Endothelial cell of umbilical vein (primary cell): ENCODE measurements around the gene ILRUN. TPM values are rescaled to one million over a fixed set of nuclear protein-coding genes. Genes with fewer than 3 reads are reported as not detected.

Experiments used
- BruUV-seq: library from RNA; stranded (reverse); fragments of 400-500 nt; replicated peaks from 2 replicates; lab custom pipeline; 2021; lab: Mats Ljungman, UMichigan
- CTCF ChIA-PET: fragments of 300-600, 350-600 bp; sonication (Branson Sonifier 250); formaldehyde crosslinking; loops from one replicate; lab custom pipeline; 2021; ENCODE audit warnings: antibody characterized with exemption, inconsistent platforms; lab: Charles Lee
- POLR2A ChIA-PET: fragments of 300-600, 350-600 bp; sonication (Branson Sonifier 250); formaldehyde crosslinking; loops from one replicate; lab custom pipeline; 2021; ENCODE audit warnings: antibody characterized with exemption, inconsistent platforms; lab: Charles Lee
- DNase-seq: peaks from one replicate; pipeline ENCODE4 v3.0.0-alpha.2; 2011; ENCODE audit warnings: low read depth, low spot score
- FAIRE-seq: peaks from 2 replicates; lab custom pipeline; 2011; peaks lifted over from hg19 to GRCh38; lab: Jason Lieb, UNC
- H2AFZ ChIP-seq: 2 replicates; pipeline ENCODE4 v1.6.0; 2012; ENCODE audit warnings: low read depth, low read length, control low read depth, inconsistent platforms
- H3K27ac ChIP-seq: 2 replicates; pipeline ENCODE4 v1.5.1; 2011; ENCODE audit warnings: low read depth, mild to moderate bottlenecking, control low read depth, low read length, moderate library complexity; ENCODE audit not compliant: insufficient read depth
- H3K27me3 ChIP-seq, 2 experiments: 2 replicates each; pipeline versions ENCODE4 v1.6.0 to v1.6.1; 2011; ENCODE audit warnings: low read length in 2 of 2, mixed read lengths in 1 of 2; ENCODE audit not compliant: control insufficient read depth in 2 of 2, insufficient read depth in 2 of 2
- H3K36me3 ChIP-seq, 2 experiments: 2 replicates in 1 of 2; 3 replicates in 1 of 2; pipeline ENCODE4 v1.5.1; 2011; ENCODE audit warnings: low read length in 2 of 2, mild to moderate bottlenecking in 1 of 2, moderate library complexity in 1 of 2; ENCODE audit not compliant: control insufficient read depth in 2 of 2, insufficient read depth in 2 of 2; ENCODE audit errors: extremely low read depth in 1 of 2
- H3K4me1 ChIP-seq: 3 replicates; pipeline ENCODE4 v1.5.1; 2011; ENCODE audit warnings: mild to moderate bottlenecking, low read length; ENCODE audit not compliant: control insufficient read depth, insufficient read depth; ENCODE audit errors: extremely low read depth
- H3K4me2 ChIP-seq: 2 replicates; pipeline ENCODE4 v1.6.1; 2011; ENCODE audit warnings: low read length, control low read depth, mixed read lengths; ENCODE audit not compliant: insufficient read depth
- H3K4me3 ChIP-seq, 3 experiments: fragments of 200-600 bp in 1 of 3; sonication (generic), shearing (Covaris generic) in 1 of 3; replicated peaks in 1 of 3; 2 replicates each; pipeline ENCODE4 v1.5.1; 2011 to 2016; ENCODE audit warnings: control low read depth in 3 of 3, low read length in 3 of 3, mild to moderate bottlenecking in 2 of 3, inconsistent platforms in 1 of 3, low read depth in 1 of 3, moderate library complexity in 1 of 3; ENCODE audit not compliant: insufficient read depth in 1 of 3
- H3K79me2 ChIP-seq: 2 replicates; pipeline ENCODE4 v1.6.0; 2012; ENCODE audit warnings: low read length, inconsistent platforms; ENCODE audit not compliant: control insufficient read depth, insufficient read depth
- H3K9ac ChIP-seq: replicated peaks from 2 replicates; pipeline ENCODE3; 2011; ENCODE audit warnings: low read length, control low read depth; ENCODE audit not compliant: insufficient read depth; ENCODE audit errors: extremely low read depth
- H3K9me1 ChIP-seq: replicated peaks from 3 replicates; pipeline ENCODE4 v1.6.0; 2011; ENCODE audit warnings: mild to moderate bottlenecking, low read length; ENCODE audit not compliant: control insufficient read depth, insufficient read depth; ENCODE audit errors: extremely low read depth
- H3K9me3 ChIP-seq: replicated peaks from 2 replicates; pipeline ENCODE4 v1.5.1; 2012; ENCODE audit warnings: low read length, inconsistent platforms; ENCODE audit not compliant: control insufficient read depth, insufficient read depth
- H4K20me1 ChIP-seq: replicated peaks from 2 replicates; pipeline ENCODE3; 2011; ENCODE audit warnings: mild to moderate bottlenecking, low read length; ENCODE audit not compliant: control insufficient read depth, insufficient read depth; ENCODE audit errors: extremely low read depth
- EZH2 ChIP-seq: IDR thresholded peaks from 2 replicates; pipeline ENCODE4 v1.6.1; 2012; ENCODE audit warnings: borderline replicate concordance, low read depth, mild to moderate bottlenecking, moderate library complexity, low read length, inconsistent platforms; ENCODE audit not compliant: severe bottlenecking
- FOS ChIP-seq: IDR thresholded peaks from 2 replicates; pipeline ENCODE4 v1.6.1; 2011; ENCODE audit warnings: mild to moderate bottlenecking, low read length, moderate library complexity, borderline replicate concordance; ENCODE audit not compliant: insufficient read depth
- GATA2 ChIP-seq: IDR thresholded peaks from 2 replicates; pipeline ENCODE4 v1.7.0; 2011; ENCODE audit warnings: low read depth, mild to moderate bottlenecking, moderate library complexity, mixed read lengths, low read length; ENCODE audit not compliant: insufficient read length, insufficient read depth
- JUN ChIP-seq: IDR thresholded peaks from 2 replicates; pipeline ENCODE4 v1.6.1; 2011; ENCODE audit warnings: borderline replicate concordance, low read depth; ENCODE audit not compliant: insufficient read length, insufficient read depth
- MYC ChIP-seq: IDR thresholded peaks from one replicate; pipeline ENCODE4 v1.6.1; 2011; ENCODE audit warnings: mild to moderate bottlenecking, low read depth, low read length
- POLR2A ChIP-seq: IDR thresholded peaks from 2 replicates; pipeline ENCODE4 v1.6.1; 2012; ENCODE audit warnings: low read depth, mild to moderate bottlenecking, control low read depth, low read length
- POLR2AphosphoS5 ChIP-seq: IDR thresholded peaks from 2 replicates; pipeline ENCODE4 v1.6.1; 2012; ENCODE audit warnings: low read depth, mild to moderate bottlenecking, control low read depth, low read length, moderate library complexity; ENCODE audit not compliant: insufficient read depth
- dilution Hi-C: fragments of 300-500 bp; cut with MboI; formaldehyde crosslinking; loops from one replicate; pipeline ENCODE4 v1.15.0; 2019; ENCODE audit warnings: low sequenced_read_pairs; ENCODE audit not compliant: extremely low pct_ligation_motif_present
- intact Hi-C: fragments of 100-400 bp; cut with micrococcal nuclease; formaldehyde crosslinking; loops from one replicate; pipeline ENCODE4 v1.10.0; 2022
- polyA plus RNA-seq, 4 experiments: library from polyadenylated mRNA; depleted of rRNA in 3 of 4; stranded (reverse) in 3 of 4; unstranded in 1 of 4; fragments of >200 nt; gene quantifications; 2 replicates each; pipeline versions ENCODE4 v1.2.1 to v1.2.3, GENCODE V29; 2011 to 2012; ENCODE audit warnings: missing spikeins in 1 of 4
- total RNA-seq: library from RNA; stranded (reverse); gene quantifications from 2 replicates; pipeline ENCODE4 v1.2.3, GENCODE V29; 2021
- TF ChIP-seq, protein P1 (sequence below): IDR thresholded peaks from 2 replicates; pipeline ENCODE4 v1.6.1; 2011; ENCODE audit not compliant: insufficient read depth, insufficient read length
- TF ChIP-seq, protein P2 (sequence below), 2 donors: IDR thresholded peaks; 1 replicate in 1 of 2; 2 replicates in 1 of 2; pipeline ENCODE4 v1.5.1; 2011; ENCODE audit warnings: low read length in 2 of 2, mild to moderate bottlenecking in 2 of 2, moderate library complexity in 2 of 2, control low read depth in 1 of 2, inconsistent platforms in 1 of 2, low read depth in 1 of 2; ENCODE audit not compliant: insufficient read depth in 1 of 2; ENCODE audit errors: extremely low read depth in 1 of 2

Gene ILRUN
- total and polyA plus RNA-seq, 2 donors (not counting 3 experiments of a cell fraction or from before 2014, with no cell fraction given), result 30.5 to 48.9 TPM

DNA sequence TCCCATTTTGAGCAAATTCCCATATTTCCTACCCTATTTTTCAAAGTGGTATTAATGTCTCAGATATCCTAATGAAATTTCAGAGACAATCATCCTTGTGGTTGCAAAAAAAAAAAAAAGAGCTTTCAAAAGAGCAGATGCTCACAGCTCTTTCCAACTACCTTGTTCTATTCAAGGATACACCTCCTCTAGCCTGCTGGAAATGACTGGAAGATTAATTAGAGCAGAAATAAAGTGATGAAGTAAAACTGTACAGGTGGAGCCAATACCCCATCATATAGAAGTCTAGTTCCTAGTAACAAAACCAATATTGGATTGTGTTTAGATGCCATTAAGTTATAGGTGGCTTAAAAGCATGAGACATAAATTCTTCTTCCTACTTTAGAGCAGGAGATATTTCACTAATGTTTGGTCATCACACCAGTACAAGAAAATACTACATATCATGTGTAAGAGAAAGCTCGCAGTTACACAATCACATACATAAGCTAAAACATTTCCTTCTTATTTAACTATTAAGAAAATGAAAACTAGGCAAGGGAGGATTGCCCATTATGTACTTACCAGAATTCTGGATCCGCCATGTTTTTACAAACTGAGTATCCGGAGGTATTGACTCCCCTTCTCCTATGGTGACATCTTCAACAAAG lies 42.4 kb downstream of the ILRUN start:
- H3K9ac ChIP-seq, result no peak overlapping the region
- TF ChIP-seq EZH2 (no peak), MYC (no peak), POLR2AphosphoS5 (no peak), GATA2 (no peak), POLR2A (no peak), JUN (no peak), FOS (no peak)
- TF ChIP-seq, protein P1, sequence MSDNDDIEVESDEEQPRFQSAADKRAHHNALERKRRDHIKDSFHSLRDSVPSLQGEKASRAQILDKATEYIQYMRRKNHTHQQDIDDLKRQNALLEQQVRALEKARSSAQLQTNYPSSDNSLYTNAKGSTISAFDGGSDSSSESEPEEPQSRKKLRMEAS, result no peak
- TF ChIP-seq, protein P2, sequence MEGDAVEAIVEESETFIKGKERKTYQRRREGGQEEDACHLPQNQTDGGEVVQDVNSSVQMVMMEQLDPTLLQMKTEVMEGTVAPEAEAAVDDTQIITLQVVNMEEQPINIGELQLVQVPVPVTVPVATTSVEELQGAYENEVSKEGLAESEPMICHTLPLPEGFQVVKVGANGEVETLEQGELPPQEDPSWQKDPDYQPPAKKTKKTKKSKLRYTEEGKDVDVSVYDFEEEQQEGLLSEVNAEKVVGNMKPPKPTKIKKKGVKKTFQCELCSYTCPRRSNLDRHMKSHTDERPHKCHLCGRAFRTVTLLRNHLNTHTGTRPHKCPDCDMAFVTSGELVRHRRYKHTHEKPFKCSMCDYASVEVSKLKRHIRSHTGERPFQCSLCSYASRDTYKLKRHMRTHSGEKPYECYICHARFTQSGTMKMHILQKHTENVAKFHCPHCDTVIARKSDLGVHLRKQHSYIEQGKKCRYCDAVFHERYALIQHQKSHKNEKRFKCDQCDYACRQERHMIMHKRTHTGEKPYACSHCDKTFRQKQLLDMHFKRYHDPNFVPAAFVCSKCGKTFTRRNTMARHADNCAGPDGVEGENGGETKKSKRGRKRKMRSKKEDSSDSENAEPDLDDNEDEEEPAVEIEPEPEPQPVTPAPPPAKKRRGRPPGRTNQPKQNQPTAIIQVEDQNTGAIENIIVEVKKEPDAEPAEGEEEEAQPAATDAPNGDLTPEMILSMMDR (IDR thresholded peaks at IDR 0.05; ENCODE audit: extremely low read depth in 1 of 2, insufficient read depth in 1 of 2, low read depth in 1 of 2, low read length in 2 of 2), result no peak
- H3K36me3 ChIP-seq, result peaks cover 0 to 3% of the 10 kb centered on the region in 2 experiments
- DNase-seq (no peak), FAIRE-seq (no peak)
- no peaks in the 10 kb centered on the region for H3K9me1 ChIP-seq
- peaks cover 53% of the 10 kb centered on the region for H3K79me2 ChIP-seq
- H3K4me3 ChIP-seq, result no peak overlapping the region
- no peak overlapping the region for H3K27ac ChIP-seq
- no peaks in the 10 kb centered on the region for H4K20me1 ChIP-seq
- ChIA-PET CTCF (interaction anchor here (0.6 to 1.8 kb wide), 2 partner anchors 13 to 15 kb away, joined by 3 to 6 read pairs; no protein-coding TSS in a partner anchor), POLR2A (interaction anchor here (0.6 kb wide), 1 partner anchor 18 kb away, joined by 3 read pairs; no protein-coding TSS in a partner anchor)
- no peak overlapping the region for H3K4me2 ChIP-seq
- H3K9me3 ChIP-seq, result no peaks in the 10 kb centered on the region
- dilution Hi-C loops, result no loop called here
- no peaks in the 10 kb centered on the region for H3K27me3 ChIP-seq
- intact Hi-C loops, result no loop called here
- peaks cover 26% of the 10 kb centered on the region for H3K4me1 ChIP-seq
- no TSS peak for BruUV-seq
- no peak overlapping the region for H2AFZ ChIP-seq
